ENCODE data around the gene SARDH. TPM values are rescaled to one million over a fixed set of nuclear protein-coding genes. Genes with fewer than 3 reads are reported as not detected.

SARDH gene
- total and polyA plus RNA-seq, 2 of the 13 experiments (the other 11 are each of a cell fraction or from before 2014, with no cell fraction given) = 11.6 to 34.9 TPM

- 3% methylated on average over 5 of the region's 13 CpGs for WGBS (ENCODE audit: low lambda C conversion rate)
- Histone ChIP-seq H2AFZ (ENCODE audit: low read length) (no peak overlapping the region), H3K4me1 (ENCODE audit: insufficient read depth, low read length) (peaks cover 65% of the 10 kb centered on the region), H3K27me3 (ENCODE audit: control insufficient read depth in 1 of 2, insufficient read depth in 2 of 2, low read length in 2 of 2) (no peaks in the 10 kb centered on the region), H3K9ac (ENCODE audit: insufficient read depth, low read depth, low read length) (peak overlapping the region; percentile 74), H3K9me3 (ENCODE audit: low read length) (no peaks in the 10 kb centered on the region), H3K36me3 (replicated peaks in 1 of 2; ENCODE audit: control insufficient read depth in 1 of 2, insufficient read depth in 2 of 2, low read length in 2 of 2) (no peaks in the 10 kb centered on the region), H3K4me3 (replicated peaks in 1 of 3; ENCODE audit: insufficient read depth in 1 of 3, low read depth in 2 of 3, low read length in 3 of 3) (peak overlapping the region; percentile 63 to 83 (median 64)), H4K20me1 (ENCODE audit: insufficient read depth, low read length) (no peaks in the 10 kb centered on the region), H3K79me2 (ENCODE audit: insufficient read depth, low read length) (peaks cover 5% of the 10 kb centered on the region), H3K4me2 (ENCODE audit: low read depth, low read length) (peak overlapping the region; percentile 91), H3K27ac (ENCODE audit: extremely low read length, insufficient read depth, low read length) (peak overlapping the region; percentile 97)
- no peak for FAIRE-seq
- ChIA-PET CTCF (ENCODE audit: low intra/inter-chr PET ratio, low total read pairs) (no interaction called here), POLR2A (interaction anchor here (0.9 to 6.2 kb wide), 18 partner anchors 11 to 311 kb away, joined by 3 to 156 read pairs (median 5); partner anchors contain the start of genes ADAMTSL2, BRD3OS and CACFD1)
- no TSS peak for BruUV-seq (replicated peaks)
- intact Hi-C loops (cut with micrococcal nuclease; ENCODE audit: unreplicated experiment) (loop anchor here (2.0 kb wide), 1 partner anchor 30 kb away; no protein-coding TSS in a partner anchor), in situ Hi-C loops (cut with HindIII; ENCODE audit: extremely low pct_ligation_motif_present, low pct_unique_long_range_greater_than_20kb) (loop anchor here (25.0 kb wide), 1 partner anchor 201 kb away; the partner anchor contains the start of gene ADAMTSL2)
- peak; percentile 3 for ATAC-seq
- DNase-seq (ENCODE audit: low spot score) = no peak
- TF ChIP-seq ZNF343 (CRISPR knock-in tag; IDR thresholded peaks at IDR 0.05) (no peak), TEAD3 (CRISPR knock-in tag; optimal IDR thresholded peaks at IDR 0.05; ENCODE audit: borderline replicate concordance) (no peak), HDAC6 (IDR thresholded peaks at IDR 0.05; ENCODE audit: low read depth, low read length) (no peak), BCLAF1 (IDR thresholded peaks at IDR 0.05) (no peak), ONECUT2 (CRISPR knock-in tag; IDR thresholded peaks at IDR 0.05) (no peak), GZF1 (CRISPR knock-in tag; IDR thresholded peaks at IDR 0.05) (no peak), AKAP8 (CRISPR knock-in tag; IDR thresholded peaks at IDR 0.05) (no peak), ELF3 (CRISPR knock-in tag; IDR thresholded peaks at IDR 0.05) (no peak), ZNF569 (CRISPR knock-in tag; IDR thresholded peaks at IDR 0.05; ENCODE audit: borderline replicate concordance) (no peak), ZNF710 (CRISPR knock-in tag; IDR thresholded peaks at IDR 0.05; ENCODE audit: borderline replicate concordance) (0 out of 2 replicates have a peak, but pooled peaks have one; percentile 7), MYPOP (CRISPR knock-in tag; IDR thresholded peaks at IDR 0.05) (0 out of 2 replicates have a peak, but pooled peaks have one; percentile 58), SOX6 (IDR thresholded peaks at IDR 0.05) (no peak), SOX6 (CRISPR knock-in tag; IDR thresholded peaks at IDR 0.05) (no peak; the same call in 1 of the 2 replicates)
- TF ChIP-seq, protein P1, sequence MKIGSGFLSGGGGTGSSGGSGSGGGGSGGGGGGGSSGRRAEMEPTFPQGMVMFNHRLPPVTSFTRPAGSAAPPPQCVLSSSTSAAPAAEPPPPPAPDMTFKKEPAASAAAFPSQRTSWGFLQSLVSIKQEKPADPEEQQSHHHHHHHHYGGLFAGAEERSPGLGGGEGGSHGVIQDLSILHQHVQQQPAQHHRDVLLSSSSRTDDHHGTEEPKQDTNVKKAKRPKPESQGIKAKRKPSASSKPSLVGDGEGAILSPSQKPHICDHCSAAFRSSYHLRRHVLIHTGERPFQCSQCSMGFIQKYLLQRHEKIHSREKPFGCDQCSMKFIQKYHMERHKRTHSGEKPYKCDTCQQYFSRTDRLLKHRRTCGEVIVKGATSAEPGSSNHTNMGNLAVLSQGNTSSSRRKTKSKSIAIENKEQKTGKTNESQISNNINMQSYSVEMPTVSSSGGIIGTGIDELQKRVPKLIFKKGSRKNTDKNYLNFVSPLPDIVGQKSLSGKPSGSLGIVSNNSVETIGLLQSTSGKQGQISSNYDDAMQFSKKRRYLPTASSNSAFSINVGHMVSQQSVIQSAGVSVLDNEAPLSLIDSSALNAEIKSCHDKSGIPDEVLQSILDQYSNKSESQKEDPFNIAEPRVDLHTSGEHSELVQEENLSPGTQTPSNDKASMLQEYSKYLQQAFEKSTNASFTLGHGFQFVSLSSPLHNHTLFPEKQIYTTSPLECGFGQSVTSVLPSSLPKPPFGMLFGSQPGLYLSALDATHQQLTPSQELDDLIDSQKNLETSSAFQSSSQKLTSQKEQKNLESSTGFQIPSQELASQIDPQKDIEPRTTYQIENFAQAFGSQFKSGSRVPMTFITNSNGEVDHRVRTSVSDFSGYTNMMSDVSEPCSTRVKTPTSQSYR (CRISPR knock-in tag; IDR thresholded peaks at IDR 0.05; ENCODE audit: borderline replicate concordance) = no peak
- TF ChIP-seq, protein P2, sequence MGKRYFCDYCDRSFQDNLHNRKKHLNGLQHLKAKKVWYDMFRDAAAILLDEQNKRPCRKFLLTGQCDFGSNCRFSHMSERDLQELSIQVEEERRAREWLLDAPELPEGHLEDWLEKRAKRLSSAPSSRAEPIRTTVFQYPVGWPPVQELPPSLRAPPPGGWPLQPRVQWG (CRISPR knock-in tag; IDR thresholded peaks at IDR 0.05; ENCODE audit: borderline replicate concordance, low read depth) = no peak
Measured at GRCh38 chr9:133738640-133739225, 581 bp upstream of the SARDH start.
